NCI-H82 (cell line): ENCODE measurements around the gene DSCAML1.
"Not testable (repeated sequence)": the region's sequence is repeated elsewhere in the genome, so short reads cannot be mapped to it uniquely, and the experiment has no call there.

Experiments used
- DNase-seq: peaks from one replicate; lab custom pipeline; 2025; lab: John Stamatoyannopoulos, UW

The DSCAML1 gene

GRCh38 chr11:117794772-117795629, 2.0 kb downstream of the DSCAML1 start:
- peak; percentile 26 for DNase-seq

DNA sequence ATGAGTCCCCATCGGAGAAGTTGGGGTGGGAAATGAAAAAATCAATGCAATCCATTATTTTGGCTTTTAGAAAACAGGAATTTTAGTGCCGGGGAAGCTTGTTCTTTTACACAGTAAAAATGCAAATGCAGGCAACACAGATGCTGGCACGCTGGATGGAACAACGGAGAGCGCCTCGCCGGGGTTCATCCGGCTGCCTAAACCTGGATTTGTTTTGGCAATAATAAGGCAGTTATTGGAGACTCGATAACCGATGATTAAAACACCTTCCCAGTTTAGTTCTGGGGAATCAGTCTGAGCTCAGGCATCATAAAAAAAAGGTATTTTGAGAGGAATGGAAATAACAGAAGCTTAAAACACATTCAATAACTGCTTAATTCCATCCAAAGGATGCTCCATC, 2.9 kb downstream of the DSCAML1 start:
- DNase-seq, result no peak

DNA sequence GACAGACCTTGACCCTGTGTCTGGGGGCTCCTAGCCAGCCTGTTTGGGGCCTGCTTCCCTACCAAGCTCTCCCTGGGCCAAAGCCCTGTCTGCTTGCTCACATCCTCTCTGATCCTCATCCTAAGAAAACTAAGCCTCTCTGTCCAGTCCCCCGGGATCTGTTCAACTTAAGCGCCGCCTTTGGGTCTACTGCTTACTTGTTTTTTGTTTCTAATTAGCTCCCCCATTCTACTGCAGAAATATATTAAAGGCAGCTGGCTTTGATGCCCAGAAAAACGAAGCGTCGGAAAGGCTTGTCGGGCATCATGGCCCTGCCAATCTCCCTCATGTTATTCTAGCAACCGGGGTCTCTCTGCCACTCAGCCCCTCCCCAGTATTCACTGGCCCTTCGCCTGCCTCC, 3.4 kb downstream of the DSCAML1 start:
- DNase-seq, result peak; percentile 76

DNA sequence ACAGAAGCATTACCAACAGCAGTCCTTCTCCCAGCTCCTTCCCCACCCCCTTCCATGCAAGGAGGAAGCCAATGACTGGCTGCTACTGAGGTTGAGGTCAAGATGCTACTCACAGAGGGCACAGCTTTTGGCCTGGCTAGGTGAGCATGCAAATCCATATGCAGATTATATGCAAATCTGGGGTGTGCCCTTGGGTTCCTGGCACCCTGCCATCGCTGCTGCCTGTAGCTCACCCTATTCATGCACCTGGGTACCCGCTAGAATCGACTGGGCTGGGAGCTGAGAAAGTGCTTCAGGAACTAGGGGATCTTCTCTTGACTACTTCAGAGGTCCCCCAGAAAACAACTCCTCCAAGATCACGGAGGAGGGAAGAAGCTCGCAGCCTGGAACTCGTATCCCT, 4.0 kb downstream of the DSCAML1 start:
- peak; percentile 42 for DNase-seq

DNA sequence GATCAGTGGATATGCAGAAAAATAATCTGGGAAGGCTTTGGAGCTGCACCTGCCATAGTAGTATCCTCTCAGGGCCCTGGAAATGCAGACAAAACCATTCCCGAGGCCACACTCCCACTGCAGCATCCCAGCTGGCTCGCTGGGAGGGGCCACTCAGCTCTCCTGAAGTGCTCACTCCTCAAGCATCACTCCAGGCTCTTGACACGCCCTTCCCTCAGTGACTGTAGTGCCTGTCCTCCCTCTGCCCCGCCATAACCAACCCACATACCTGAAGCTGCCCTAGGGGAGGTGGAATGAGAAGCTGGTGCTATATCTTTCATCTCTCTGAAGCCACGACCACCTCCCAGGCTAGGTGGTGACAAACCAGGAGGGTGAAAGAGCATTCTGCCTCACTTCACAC, 4.8 kb downstream of the DSCAML1 start:
- DNase-seq, result no peak

DNA sequence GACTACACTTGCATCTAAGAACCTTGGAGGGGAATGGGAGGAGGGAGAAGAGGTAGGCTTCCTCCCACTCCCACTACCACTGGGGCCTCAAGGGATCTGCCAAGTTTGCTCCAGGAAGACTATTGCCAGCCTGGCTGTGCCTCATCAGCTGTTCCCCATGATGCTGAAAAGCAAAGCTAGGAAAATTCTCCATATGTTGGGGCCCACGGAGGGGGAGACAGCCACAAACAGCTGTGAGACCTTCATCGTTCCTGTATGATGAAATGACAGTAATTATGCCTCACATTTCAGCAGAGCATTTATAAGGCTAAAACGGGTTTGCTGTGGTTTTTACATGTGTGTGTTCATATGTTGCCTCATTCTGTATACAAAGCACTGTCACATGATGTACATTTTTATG, 6.7 kb downstream of the DSCAML1 start:
- DNase-seq, result no peak

- peak; percentile 94 for DNase-seq
These were observed 7.8 kb downstream of the DSCAML1 start for GRCh38 chr11:117789241-117789640.

- DNase-seq, result peak; percentile 53
These were observed 10.7 kb downstream of the DSCAML1 start for GRCh38 chr11:117786135-117786870.

GRCh38 chr11:117782101-117782500, 14.9 kb downstream of the DSCAML1 start:
- no peak for DNase-seq

DNA sequence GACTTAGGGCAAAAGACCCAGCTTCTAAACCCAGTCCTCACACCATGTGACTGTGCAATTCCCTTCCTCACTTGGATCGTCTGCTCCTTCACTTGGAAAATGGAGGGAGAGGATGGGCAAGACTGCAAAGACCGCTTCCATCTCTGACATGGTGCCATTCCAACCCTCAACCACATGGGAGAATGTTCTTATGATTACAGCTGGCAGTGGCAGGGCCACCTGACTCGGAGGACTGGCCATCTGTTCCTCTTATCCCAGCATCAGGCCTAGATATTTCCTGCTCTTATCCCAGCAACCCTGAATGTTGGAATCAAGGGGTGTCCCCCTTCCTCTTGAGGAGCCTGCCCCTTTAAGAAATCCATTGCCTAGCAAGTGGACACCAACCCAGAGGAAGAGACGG, 15.4 kb downstream of the DSCAML1 start:
- DNase-seq, result peak; percentile 70

GRCh38 chr11:117780456-117780855, 16.6 kb downstream of the DSCAML1 start:
- no peak for DNase-seq

- no peak for DNase-seq
These were observed 22.5 kb downstream of the DSCAML1 start for GRCh38 chr11:117774553-117774952.

DNA sequence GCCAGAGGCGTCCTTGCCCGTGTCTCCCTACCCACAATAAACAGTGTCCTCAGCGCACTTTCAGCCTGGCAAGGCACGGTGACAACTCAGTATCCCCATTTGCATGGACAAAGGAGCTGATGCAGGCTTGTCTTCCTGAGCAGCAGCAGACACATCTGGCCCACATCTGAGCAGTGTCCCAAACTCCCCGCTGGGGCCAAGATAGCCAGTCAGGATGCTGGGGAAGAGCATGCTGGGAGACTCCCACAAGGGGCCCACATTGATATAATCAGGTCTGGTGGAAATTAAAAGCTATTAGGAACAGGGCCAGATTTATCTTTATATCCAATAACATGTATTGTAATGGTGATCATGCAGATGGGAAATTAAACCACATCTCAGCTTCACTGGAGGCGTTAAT, 24.7 kb downstream of the DSCAML1 start:
- DNase-seq, result no peak

DNA sequence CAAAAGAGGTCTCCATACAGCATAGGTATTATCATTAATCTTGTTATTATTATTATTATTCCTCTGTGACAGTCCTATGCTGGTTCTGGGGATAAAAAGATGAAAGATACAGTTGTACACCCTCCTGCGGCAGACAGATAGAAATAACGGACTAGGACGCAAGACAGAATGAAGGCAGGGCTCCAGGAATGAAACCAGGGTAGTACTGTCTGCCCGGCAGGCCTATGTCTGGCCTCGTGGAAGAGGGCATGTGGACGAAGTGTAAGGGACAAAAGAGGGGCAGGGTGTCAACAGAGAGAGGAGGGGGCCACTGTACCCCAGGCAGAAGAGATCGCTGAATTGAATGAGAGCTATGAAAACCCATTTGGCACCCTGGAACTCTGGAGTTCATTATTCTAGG, 25.2 kb downstream of the DSCAML1 start:
- no peak for DNase-seq

- DNase-seq, result no peak
These were observed 25.8 kb downstream of the DSCAML1 start for GRCh38 chr11:117771197-117771596.

GRCh38 chr11:117770061-117770460, 27.0 kb downstream of the DSCAML1 start:
- no peak for DNase-seq

- peak; percentile 13 for DNase-seq
These were observed 27.5 kb downstream of the DSCAML1 start for GRCh38 chr11:117769533-117769932.

DNA sequence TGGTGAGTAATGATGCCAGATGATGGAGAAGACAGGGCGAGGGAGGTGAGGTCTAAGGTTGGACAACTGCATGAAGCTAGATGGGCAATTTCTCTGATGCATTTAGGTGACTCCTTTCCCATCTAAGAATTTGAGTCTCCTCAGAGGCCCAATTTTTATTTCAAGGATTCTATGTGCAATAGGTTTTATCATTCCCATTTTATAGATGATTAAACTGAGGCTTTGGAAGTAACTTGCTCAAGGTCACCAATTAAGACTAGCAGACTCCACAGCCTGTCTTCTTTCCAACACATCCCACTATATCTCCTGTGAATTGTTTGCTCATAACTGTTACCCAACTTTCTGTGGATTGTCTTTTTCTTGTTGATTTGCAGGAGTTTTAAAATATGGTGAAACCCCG, 28.5 kb downstream of the DSCAML1 start:
- no peak for DNase-seq

- DNase-seq, result no peak
These were observed 29.9 kb downstream of the DSCAML1 start for GRCh38 chr11:117767071-117767470.

GRCh38 chr11:117766576-117766975, 30.4 kb downstream of the DSCAML1 start:
- no peak for DNase-seq

DNA sequence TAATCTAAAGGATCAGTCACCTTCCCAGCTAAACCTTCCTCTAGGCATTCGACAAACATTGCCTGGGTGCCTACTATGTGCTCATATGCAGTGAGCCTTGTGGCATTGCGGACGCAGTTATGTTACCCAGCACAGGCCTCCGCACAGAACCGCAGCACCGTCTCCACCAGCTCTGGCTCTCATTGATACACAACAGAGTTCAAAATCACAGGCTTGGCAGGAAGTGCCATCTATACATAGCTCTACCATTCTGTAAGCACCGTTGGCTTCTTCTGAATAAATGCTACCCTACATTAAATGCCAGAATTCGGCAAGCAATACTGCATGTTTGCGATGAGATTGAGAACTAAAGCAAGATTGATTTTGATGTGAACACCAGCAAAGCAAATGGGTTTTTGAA, 31.0 kb downstream of the DSCAML1 start:
- DNase-seq, result no peak

DNA sequence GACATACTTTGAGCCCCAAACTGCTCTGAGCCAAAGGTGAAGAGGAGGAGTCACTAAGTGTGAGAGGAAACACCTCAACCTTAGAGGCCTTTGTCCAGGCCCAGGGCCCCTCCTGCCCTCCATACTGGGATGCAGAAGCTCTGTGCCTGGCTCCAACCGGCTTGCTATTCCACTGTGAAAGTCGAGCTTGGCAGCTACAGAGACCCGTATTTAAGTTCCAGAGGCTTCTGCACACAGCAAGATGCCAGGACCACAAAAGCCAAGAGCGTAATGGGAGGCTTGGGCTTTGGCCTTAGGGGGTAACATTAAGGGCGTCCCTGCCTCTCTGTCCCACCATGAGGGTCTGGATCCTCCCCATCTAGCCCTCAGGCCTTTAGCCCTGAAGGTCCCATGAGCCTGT, 31.9 kb downstream of the DSCAML1 start:
- no peak for DNase-seq

- DNase-seq, result not testable (repeated sequence)
These were observed 33.6 kb downstream of the DSCAML1 start for GRCh38 chr11:117763465-117763864.
